AG08396 (cell line): ENCODE measurements around the gene ZSWIM1.
"Not testable (repeated sequence)": the region's sequence is repeated elsewhere in the genome, so short reads cannot be mapped to it uniquely, and the experiment has no call there.

Experiments used
- DNase-seq: peaks from one replicate; pipeline ENCODE4 v3.0.0; 2012; ENCODE audit warnings: low spot score, mixed read lengths

The ZSWIM1 gene

GRCh38 chr20:45857114-45857881, 23.7 kb upstream of the ZSWIM1 start, which contains the start of the genes ACOT8 and ZSWIM3:
ACOT8 (minus strand) TSS chr20:45857392; CDS start chr20:45857315, 77 bp downstream.
ZSWIM3 (plus strand) TSS chr20:45857614; CDS start chr20:45857826, 212 bp downstream.
- DNase-seq = peak; percentile 99

- no peak for DNase-seq
Observed at GRCh38 chr20:45857882-45858216, 23.2 kb upstream of the ZSWIM1 start.

- no peak for DNase-seq
Observed at GRCh38 chr20:45859916-45860315, 21.1 kb upstream of the ZSWIM1 start.

GRCh38 chr20:45860560-45861220, 20.3 kb upstream of the ZSWIM1 start:
- no peak for DNase-seq

- DNase-seq = no peak
Observed at GRCh38 chr20:45861221-45862075, 19.6 kb upstream of the ZSWIM1 start.

GRCh38 chr20:45863543-45864470, 17.2 kb upstream of the ZSWIM1 start:
- no peak for DNase-seq

- DNase-seq = no peak
Observed at GRCh38 chr20:45866454-45866853, 14.6 kb upstream of the ZSWIM1 start.

GRCh38 chr20:45867136-45867818, 13.8 kb upstream of the ZSWIM1 start:
- DNase-seq = no peak

- DNase-seq = peak; percentile 68
Observed at GRCh38 chr20:45867819-45868176, 13.2 kb upstream of the ZSWIM1 start.

- no peak for DNase-seq
Observed at GRCh38 chr20:45872626-45873025, 8.4 kb upstream of the ZSWIM1 start.

- DNase-seq = no peak
Observed at GRCh38 chr20:45873409-45874103, 7.5 kb upstream of the ZSWIM1 start.

- DNase-seq = not testable (repeated sequence)
Observed at GRCh38 chr20:45874104-45874481, 6.9 kb upstream of the ZSWIM1 start.

GRCh38 chr20:45874576-45874975, 6.5 kb upstream of the ZSWIM1 start:
- DNase-seq = no peak

- DNase-seq = no peak
Observed at GRCh38 chr20:45878076-45878761, 2.8 kb upstream of the ZSWIM1 start.

- DNase-seq = no peak
Observed at GRCh38 chr20:45882469-45883099, 1.6 kb downstream of the ZSWIM1 start.

- DNase-seq = no peak
Observed at GRCh38 chr20:45883100-45883469, 2.1 kb downstream of the ZSWIM1 start.

- no peak for DNase-seq
Observed at GRCh38 chr20:45886590-45887345, 5.7 kb downstream of the ZSWIM1 start.

- DNase-seq = no peak
Observed at GRCh38 chr20:45887346-45887715, 6.3 kb downstream of the ZSWIM1 start, which contains the start of gene SPATA25. SPATA25 (minus strand) TSS chr20:45887622; CDS start chr20:45887590, 32 bp downstream.

- DNase-seq = no peak
Observed at GRCh38 chr20:45888681-45889080, 7.7 kb downstream of the ZSWIM1 start.
